HUES48 (cell line): ENCODE measurements around the gene KRTAP5-11.
"Not testable (repeated sequence)": the region's sequence is repeated elsewhere in the genome, so short reads cannot be mapped to it uniquely, and the experiment has no call there.

Experiments used
- H3K27ac ChIP-seq: one replicate; pipeline ENCODE4 v1.7.0; 2013; ENCODE audit warnings: low read depth, low read length, inconsistent platforms
- H3K27me3 ChIP-seq: 2 replicates; pipeline ENCODE4 v1.6.1; 2013; ENCODE audit warnings: mild to moderate bottlenecking, low read length; ENCODE audit not compliant: control insufficient read depth, insufficient read depth
- H3K36me3 ChIP-seq: 2 replicates; pipeline ENCODE4 v1.6.1; 2013; ENCODE audit warnings: low read length; ENCODE audit not compliant: control insufficient read depth, insufficient read depth
- H3K4me1 ChIP-seq: 2 replicates; pipeline ENCODE4 v1.6.1; 2013; ENCODE audit warnings: mild to moderate bottlenecking, low read length; ENCODE audit not compliant: control insufficient read depth, insufficient read depth
- H3K4me3 ChIP-seq: 2 replicates; pipeline ENCODE4 v1.5.1; 2013; ENCODE audit warnings: mild to moderate bottlenecking, low read depth, low read length
- H3K9ac ChIP-seq: 2 replicates; pipeline ENCODE4 v1.6.1; 2013; ENCODE audit warnings: mild to moderate bottlenecking, low read depth, low read length, moderate library complexity
- H3K9me3 ChIP-seq: 2 replicates; pipeline ENCODE4 v1.6.1; 2013; ENCODE audit warnings: low read length; ENCODE audit not compliant: control insufficient read depth, insufficient read depth

KRTAP5-11 gene, protein sequence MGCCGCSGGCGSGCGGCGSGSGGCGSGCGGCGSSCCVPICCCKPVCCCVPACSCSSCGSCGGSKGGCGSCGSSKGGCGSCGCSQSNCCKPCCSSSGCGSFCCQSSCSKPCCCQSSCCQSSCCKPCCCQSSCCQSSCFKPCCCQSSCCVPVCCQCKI

DNA sequence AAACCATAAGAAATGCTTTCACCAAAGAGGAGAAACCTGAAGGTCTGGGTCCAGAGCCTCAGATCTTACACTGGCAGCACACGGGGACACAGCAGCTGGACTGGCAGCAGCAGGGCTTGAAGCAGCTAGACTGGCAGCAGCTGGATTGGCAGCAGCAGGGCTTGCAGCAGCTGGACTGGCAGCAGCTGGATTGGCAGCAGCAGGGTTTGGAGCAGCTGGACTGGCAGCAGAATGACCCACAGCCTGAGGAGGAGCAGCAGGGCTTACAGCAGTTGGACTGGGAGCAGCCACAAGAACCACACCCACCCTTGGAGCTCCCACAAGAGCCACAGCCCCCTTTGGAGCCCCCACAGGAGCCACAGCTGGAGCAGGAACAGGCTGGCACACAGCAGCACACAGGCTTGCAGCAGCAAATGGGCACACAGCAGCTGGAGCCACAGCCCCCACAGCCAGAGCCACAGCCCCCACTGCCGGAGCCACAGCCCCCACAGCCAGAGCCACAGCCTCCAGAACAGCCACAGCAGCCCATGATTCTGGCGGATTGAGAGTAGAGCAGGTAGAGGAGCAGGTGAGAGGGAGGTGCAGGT lies at the start of gene KRTAP5-11:
TSS of gene KRTAP5-11 (minus strand) at position 567 of the 587 bp plus-strand sequence. CDS start at position 529, 38 bp downstream.
- Histone ChIP-seq H3K4me3 (no peak within 1 kb of the TSS), H3K9ac (no peak within 1 kb of the TSS), H3K36me3 (no peaks in the 10 kb centered on the region), H3K4me1 (no peaks in the 10 kb centered on the region), H3K27me3 (no peaks in the 10 kb centered on the region), H3K9me3 (no peaks in the 10 kb centered on the region), H3K27ac (no peak within 1 kb of the TSS)

DNA sequence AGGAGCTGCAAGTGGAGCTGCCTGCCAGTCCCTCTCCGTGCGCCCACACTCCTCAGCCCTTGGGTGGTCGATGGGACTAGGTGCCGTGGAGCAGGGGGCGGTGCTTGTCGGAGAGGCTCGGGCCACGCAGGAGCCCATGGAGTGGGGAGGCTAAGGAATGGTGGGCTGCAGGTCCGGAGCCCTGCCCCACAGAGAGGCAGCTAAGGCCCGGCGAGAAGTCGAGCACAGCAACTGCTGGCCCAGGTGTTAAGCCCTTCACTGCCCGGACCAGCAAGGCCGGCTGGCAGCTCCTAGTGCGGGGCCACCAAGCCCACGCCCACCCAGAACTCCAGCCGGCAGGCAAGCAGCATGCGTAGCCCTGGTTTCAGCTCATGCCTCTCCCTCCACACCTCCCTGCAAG lies 48.9 kb upstream of the KRTAP5-11 start:
- H3K9ac ChIP-seq, H3K4me3 ChIP-seq, H3K9me3 ChIP-seq, H3K4me1 ChIP-seq, H3K36me3 ChIP-seq, H3K27ac ChIP-seq, H3K27me3 ChIP-seq: not testable (repeated sequence)

DNA sequence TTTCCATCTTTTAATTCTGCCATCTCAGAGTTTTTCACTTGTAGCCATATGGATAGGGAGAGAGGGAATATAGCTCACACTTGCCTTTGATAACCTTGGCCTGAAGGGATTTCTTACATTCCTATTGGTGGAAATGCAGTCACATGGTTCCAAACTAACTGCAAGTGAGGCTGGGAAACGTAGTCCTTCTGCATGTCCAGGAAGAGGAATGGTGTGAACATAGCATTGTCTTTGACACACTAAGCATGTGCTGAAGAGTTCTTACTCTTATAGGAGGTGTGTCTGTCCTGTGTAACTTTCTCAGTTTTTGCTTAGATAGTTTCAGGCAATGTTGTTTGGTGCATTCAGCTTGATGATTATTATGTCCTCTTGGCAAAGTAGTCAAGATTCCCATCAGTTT lies 47.4 kb upstream of the KRTAP5-11 start:
- not testable (repeated sequence) for H3K9me3 ChIP-seq, H3K4me1 ChIP-seq, H3K9ac ChIP-seq, H3K4me3 ChIP-seq, H3K36me3 ChIP-seq, H3K27me3 ChIP-seq, H3K27ac ChIP-seq

DNA sequence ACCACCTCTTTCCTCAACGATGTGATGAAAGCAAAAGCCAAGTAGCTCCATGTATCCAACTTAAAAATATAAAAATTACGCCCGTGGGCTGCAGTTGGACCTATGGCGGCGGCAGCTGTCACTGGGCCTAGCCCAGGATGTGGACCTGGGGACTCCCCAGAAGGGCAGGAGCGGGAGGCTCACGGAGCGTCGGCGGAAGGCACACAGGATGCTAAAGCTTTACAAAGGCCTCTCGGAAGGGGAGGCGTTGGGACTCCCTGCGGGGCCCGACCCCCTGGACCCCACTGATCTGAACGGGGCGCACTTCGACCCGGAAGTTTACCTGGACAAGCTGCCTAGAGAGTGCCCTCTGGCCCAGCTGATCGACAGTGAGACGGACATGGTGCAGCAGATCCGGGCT lies 46.3 kb upstream of the KRTAP5-11 start:
- H3K4me1 ChIP-seq, H3K9ac ChIP-seq, H3K27ac ChIP-seq, H3K9me3 ChIP-seq, H3K4me3 ChIP-seq, H3K36me3 ChIP-seq, H3K27me3 ChIP-seq: not testable (repeated sequence)

DNA sequence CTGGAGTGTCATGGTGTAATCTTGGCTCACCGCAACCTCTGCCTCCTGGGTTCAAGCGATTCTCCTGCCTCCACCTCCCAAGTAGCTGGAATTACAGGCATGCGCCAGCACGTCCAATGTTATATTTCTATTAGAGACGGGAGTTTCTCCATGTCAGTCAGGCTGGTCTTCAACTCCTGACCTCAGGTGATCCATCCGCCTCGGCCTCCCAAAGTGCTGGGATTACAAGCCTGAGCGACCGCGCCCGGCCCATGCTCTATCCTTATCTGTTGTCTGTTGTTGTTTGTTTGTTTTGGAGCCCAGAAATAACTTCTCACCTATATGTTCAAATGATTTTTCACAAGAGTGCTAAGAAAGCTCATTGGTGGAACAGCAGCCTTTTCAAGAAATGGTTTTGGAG lies 40.6 kb upstream of the KRTAP5-11 start:
- not testable (repeated sequence) for H3K36me3 ChIP-seq, H3K27me3 ChIP-seq, H3K4me3 ChIP-seq, H3K27ac ChIP-seq, H3K9me3 ChIP-seq, H3K4me1 ChIP-seq, H3K9ac ChIP-seq

DNA sequence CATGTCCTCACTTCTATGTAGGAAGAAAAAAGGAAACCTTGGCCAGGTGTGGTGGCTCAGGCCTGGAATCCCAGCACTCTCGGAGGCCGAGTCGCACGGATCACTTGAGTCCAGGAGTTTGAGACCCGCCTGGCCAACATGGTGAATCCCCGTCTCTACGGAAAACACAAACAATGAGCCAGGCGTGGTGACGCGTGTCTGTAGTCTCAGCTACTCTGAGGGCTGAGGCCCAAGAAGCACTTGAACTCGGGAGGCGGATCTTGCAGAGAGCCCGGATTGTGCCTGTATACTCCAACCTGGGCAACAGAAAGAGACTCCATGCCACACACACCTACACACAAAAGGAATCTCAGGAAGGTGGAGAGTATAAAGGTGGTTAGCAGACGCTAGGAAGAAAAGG lies 39.9 kb upstream of the KRTAP5-11 start:
- H3K9me3 ChIP-seq, H3K9ac ChIP-seq, H3K27ac ChIP-seq, H3K27me3 ChIP-seq, H3K4me3 ChIP-seq, H3K4me1 ChIP-seq, H3K36me3 ChIP-seq: not testable (repeated sequence)

DNA sequence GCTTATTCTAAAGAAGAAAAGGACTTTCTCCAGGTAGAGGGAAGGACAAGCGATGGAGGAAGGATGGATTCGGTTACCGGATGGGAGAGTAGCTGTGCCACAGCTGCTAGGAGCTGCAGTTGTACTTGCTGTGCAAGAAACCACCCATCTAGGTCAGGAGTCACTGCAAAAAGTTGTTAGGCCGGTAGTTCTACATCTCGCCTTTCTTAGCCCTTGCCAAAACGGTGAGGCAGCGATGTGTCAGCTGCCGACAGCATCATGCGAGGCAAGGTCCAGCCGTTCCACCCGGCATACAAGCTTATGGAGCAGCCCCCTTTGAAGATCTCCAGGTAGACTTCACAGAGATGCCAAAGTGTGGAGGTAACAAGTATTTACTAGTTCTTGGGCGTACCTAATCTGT lies 32.3 kb upstream of the KRTAP5-11 start:
- not testable (repeated sequence) for H3K9me3 ChIP-seq, H3K36me3 ChIP-seq, H3K4me1 ChIP-seq, H3K27ac ChIP-seq, H3K9ac ChIP-seq, H3K4me3 ChIP-seq, H3K27me3 ChIP-seq

DNA sequence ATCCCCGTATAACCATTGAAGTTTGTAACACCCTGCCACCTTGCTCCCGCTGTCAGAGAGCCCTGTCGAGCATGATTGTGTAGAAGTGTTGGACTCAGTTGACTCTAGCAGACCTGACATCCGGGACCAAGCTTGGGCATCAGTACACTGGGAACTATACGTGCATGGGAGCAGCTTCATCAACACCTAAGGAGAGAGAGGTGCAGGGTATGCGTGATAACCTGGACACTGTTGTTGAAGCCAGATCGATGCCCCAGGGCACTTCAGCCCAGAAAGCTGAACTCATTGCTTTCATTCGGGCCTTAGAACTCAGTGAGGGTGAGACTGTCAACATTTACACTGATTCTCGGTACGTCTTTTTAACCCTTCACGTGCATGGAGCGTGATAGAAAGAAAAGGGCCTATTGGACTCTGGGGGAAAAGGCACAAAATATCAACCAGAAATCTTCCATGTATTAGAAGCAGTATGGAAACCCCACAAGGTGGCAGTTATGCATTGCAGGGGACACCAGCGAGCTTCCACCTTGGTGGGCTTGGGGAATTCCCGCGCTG lies 31.8 kb upstream of the KRTAP5-11 start:
- not testable (repeated sequence) for H3K9ac ChIP-seq, H3K4me1 ChIP-seq, H3K9me3 ChIP-seq, H3K36me3 ChIP-seq, H3K27ac ChIP-seq, H3K4me3 ChIP-seq, H3K27me3 ChIP-seq

DNA sequence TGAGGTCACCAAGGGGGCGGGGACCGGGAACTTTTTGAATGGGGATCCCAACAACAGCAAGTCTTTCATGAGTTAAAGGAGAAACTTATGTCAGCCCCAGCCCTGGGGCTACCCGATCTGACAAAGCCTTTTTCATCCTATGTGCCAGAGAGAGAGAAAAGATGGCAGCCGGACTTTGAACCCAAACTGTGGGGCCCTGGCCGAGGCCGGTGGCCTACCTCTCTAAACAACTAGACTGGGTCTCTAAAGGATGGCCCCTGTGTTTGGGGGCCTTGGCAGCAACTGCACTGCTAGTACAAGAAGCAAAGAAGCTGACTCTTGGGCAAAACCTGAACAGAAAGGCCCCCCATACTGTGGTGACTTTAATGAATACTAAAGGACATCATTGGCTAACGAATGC lies 31.3 kb upstream of the KRTAP5-11 start:
- H3K27me3 ChIP-seq, H3K4me1 ChIP-seq, H3K9me3 ChIP-seq, H3K4me3 ChIP-seq, H3K36me3 ChIP-seq, H3K9ac ChIP-seq, H3K27ac ChIP-seq: not testable (repeated sequence)

DNA sequence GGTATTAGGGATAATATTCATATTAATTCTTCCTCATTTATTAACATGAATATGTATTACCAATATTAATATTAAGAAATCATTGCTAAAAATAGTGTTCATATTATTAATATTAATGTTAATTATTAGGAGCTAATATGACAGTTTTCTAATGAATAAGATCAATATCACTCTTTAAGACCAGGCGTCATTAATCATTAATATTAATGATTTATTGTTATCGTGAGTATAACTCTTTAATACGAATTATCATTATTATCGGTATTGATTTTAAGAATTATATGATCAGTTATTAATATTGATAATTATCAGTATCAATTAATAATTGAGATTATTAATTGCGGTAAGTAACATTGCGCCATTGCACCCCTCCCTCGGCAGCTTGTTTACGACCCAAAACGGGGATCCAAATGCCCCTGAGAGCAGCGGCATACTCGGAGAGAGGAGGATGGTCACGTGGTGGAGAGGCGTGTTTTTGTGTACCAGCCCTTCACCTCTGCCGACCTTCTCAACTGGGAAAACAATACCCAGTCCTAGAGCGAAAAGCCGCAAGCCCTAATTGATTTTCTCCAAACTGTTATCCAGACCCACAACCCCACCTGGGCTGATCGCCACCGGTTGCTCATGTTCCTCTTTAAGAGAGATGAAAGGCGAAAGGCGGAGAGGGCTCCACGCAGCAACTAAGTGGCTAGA lies 28.7 kb upstream of the KRTAP5-11 start:
- not testable (repeated sequence) for H3K36me3 ChIP-seq, H3K27ac ChIP-seq, H3K9me3 ChIP-seq, H3K9ac ChIP-seq, H3K4me1 ChIP-seq, H3K4me3 ChIP-seq
- peaks cover 20% of the 10 kb centered on the region for H3K27me3 ChIP-seq

DNA sequence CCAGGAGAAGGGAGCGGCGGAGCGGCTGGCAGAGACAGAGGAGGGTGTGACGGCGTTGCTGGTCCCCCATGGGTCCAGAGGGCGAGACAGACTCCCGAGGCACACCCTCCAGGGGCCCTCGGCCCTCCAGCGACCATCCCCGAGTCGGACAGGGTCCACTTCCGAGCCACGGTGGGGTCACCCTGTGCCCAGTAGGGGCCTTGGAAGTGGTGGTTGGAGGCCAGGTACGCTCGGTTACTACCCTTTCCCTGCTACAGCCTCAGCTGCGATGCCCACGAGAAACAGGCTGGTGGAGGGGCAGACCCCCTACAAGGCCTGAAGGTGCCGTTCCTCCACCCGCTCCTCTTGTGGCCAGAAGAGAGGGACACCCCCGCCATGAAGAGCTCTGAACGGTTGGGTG lies 25.6 kb upstream of the KRTAP5-11 start:
- not testable (repeated sequence) for H3K9ac ChIP-seq, H3K4me1 ChIP-seq, H3K36me3 ChIP-seq, H3K27ac ChIP-seq, H3K9me3 ChIP-seq
- H3K4me3 ChIP-seq, result 0 out of 2 replicates have a peak overlapping the region, but pooled peaks have one; percentile 32
- peaks cover 20% of the 10 kb centered on the region for H3K27me3 ChIP-seq
